DND-41 (cell line): ENCODE results near the gene MCRS1.
"Not testable (repeated sequence)": the region's sequence is repeated elsewhere in the genome, so short reads cannot be mapped to it uniquely, and the experiment has no call there.

ENCODE experiments used
- ATAC-seq: fragments of 200-7000 bp; cut with Tn5 transposase; 3 replicates; pipeline ENCODE4 v1.9.1; 2021; ENCODE audit warnings: low read depth; ENCODE audit not compliant: insufficient read depth
- DNase-seq: peaks from one replicate; pipeline ENCODE4 v3.0.0-alpha.2; 2020
- H2AFZ ChIP-seq: 2 replicates; pipeline ENCODE4 v1.6.0; 2012; ENCODE audit warnings: low read depth, low read length
- H3K27ac ChIP-seq: 2 replicates; pipeline ENCODE4 v1.5.1; 2012; ENCODE audit warnings: low read length, inconsistent platforms
- H3K27me3 ChIP-seq: fragments of 200-600 bp; sonication (generic); 2 replicates; pipeline ENCODE4 v1.6.0; 2012; ENCODE audit warnings: low read length, mild to moderate bottlenecking, inconsistent platforms; ENCODE audit not compliant: insufficient read depth, poor library complexity
- H3K36me3 ChIP-seq: 2 replicates; pipeline ENCODE4 v1.5.1; 2012; ENCODE audit warnings: low read length, inconsistent platforms; ENCODE audit not compliant: insufficient read depth
- H3K4me1 ChIP-seq: 2 replicates; pipeline ENCODE4 v1.5.1; 2012; ENCODE audit warnings: mild to moderate bottlenecking, low read length; ENCODE audit not compliant: insufficient read depth
- H3K4me2 ChIP-seq: 2 replicates; pipeline ENCODE4 v1.6.0; 2012; ENCODE audit warnings: mild to moderate bottlenecking, moderate library complexity, low read length, inconsistent platforms; ENCODE audit not compliant: insufficient read depth
- H3K4me3 ChIP-seq, 2 experiments: fragments of 200-600 bp in 1 of 2; shearing (Covaris generic) in 1 of 2; 2 replicates each; pipeline ENCODE4 v1.5.1; 2012 to 2016; ENCODE audit warnings: inconsistent platforms in 2 of 2, low read length in 2 of 2, mild to moderate bottlenecking in 2 of 2, low read depth in 1 of 2, moderate library complexity in 1 of 2
- H3K79me2 ChIP-seq: 2 replicates; pipeline ENCODE4 v1.6.0; 2012; ENCODE audit warnings: low read length, inconsistent platforms; ENCODE audit not compliant: insufficient read depth
- H3K9ac ChIP-seq: 2 replicates; pipeline ENCODE4 v1.6.0; 2012; ENCODE audit warnings: low read depth, mild to moderate bottlenecking, inconsistent platforms, low read length, moderate library complexity
- H3K9me3 ChIP-seq: 2 replicates; pipeline ENCODE4 v1.5.1; 2012; ENCODE audit warnings: low read length, moderate library complexity, mild to moderate bottlenecking, inconsistent platforms; ENCODE audit not compliant: insufficient read depth, severe bottlenecking
- H4K20me1 ChIP-seq: 2 replicates; pipeline ENCODE4 v1.6.0; 2012; ENCODE audit warnings: low read length; ENCODE audit not compliant: insufficient read depth
- CTCF ChIP-seq: IDR thresholded peaks from 2 replicates; pipeline ENCODE4 v1.5.1; 2012; ENCODE audit warnings: borderline replicate concordance, low read length, moderate library complexity, mild to moderate bottlenecking; ENCODE audit not compliant: poor library complexity, severe bottlenecking; ENCODE audit errors: extremely low read depth
- EZH2 ChIP-seq: IDR thresholded peaks from 3 replicates; pipeline ENCODE4 v1.6.1; 2012; ENCODE audit warnings: borderline replicate concordance, low read depth, mild to moderate bottlenecking, moderate library complexity, low read length, inconsistent platforms; ENCODE audit not compliant: severe bottlenecking

The MCRS1 gene

GRCh38 chr12:49511410-49511809 lies 56.5 kb downstream of the MCRS1 start:
- TF ChIP-seq EZH2 = no peak
- TF ChIP-seq CTCF = no peak
- ATAC-seq (no peak), DNase-seq (no peak)
- no peaks in the 10 kb centered on the region for H4K20me1 ChIP-seq
- H3K9me3 ChIP-seq = no peaks in the 10 kb centered on the region
- no peak overlapping the region for H3K27ac ChIP-seq
- no peaks in the 10 kb centered on the region for H3K27me3 ChIP-seq
- H3K36me3 ChIP-seq = peaks cover 9% of the 10 kb centered on the region
- H2AFZ ChIP-seq = no peak overlapping the region
- no peak overlapping the region for H3K4me3 ChIP-seq
- H3K79me2 ChIP-seq = no peaks in the 10 kb centered on the region
- H3K4me2 ChIP-seq = no peak overlapping the region
- H3K4me1 ChIP-seq = no peaks in the 10 kb centered on the region
- H3K9ac ChIP-seq = no peak overlapping the region

GRCh38 chr12:49509681-49510080 lies 58.3 kb downstream of the MCRS1 start:
- not testable (repeated sequence) for H3K9me3 ChIP-seq, H3K27ac ChIP-seq, H3K4me2 ChIP-seq, DNase-seq, ATAC-seq, H3K9ac ChIP-seq, H3K79me2 ChIP-seq, H2AFZ ChIP-seq, H3K4me1 ChIP-seq, H3K4me3 ChIP-seq, H4K20me1 ChIP-seq, H3K27me3 ChIP-seq
- H3K36me3 ChIP-seq = peaks cover 11% of the 10 kb centered on the region
